ENCODE data around the gene CPNE5. TPM values are rescaled to one million over a fixed set of nuclear protein-coding genes. Genes with fewer than 3 reads are reported as not detected.
A peak's percentile ranks its signal among the peaks of the same experiment; 100 is the strongest.

The CPNE5 gene
- polyA plus RNA-seq, 1 of the 3 experiments (the other 2 are of a cell fraction), result 0.30 TPM

- TF ChIP-seq REST (IDR thresholded peaks at IDR 0.05; ENCODE audit: low read depth, low read length), result no peak
- peak; percentile 45 for TF ChIP-seq TCF12 (IDR thresholded peaks at IDR 0.05)
- TF ChIP-seq, protein P1, sequence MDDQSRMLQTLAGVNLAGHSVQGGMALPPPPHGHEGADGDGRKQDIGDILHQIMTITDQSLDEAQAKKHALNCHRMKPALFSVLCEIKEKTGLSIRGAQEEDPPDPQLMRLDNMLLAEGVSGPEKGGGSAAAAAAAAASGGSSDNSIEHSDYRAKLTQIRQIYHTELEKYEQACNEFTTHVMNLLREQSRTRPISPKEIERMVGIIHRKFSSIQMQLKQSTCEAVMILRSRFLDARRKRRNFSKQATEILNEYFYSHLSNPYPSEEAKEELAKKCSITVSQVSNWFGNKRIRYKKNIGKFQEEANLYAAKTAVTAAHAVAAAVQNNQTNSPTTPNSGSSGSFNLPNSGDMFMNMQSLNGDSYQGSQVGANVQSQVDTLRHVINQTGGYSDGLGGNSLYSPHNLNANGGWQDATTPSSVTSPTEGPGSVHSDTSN (IDR thresholded peaks at IDR 0.05), result peak; percentile 71
- TF ChIP-seq GABPA (IDR thresholded peaks at IDR 0.05; ENCODE audit: low read depth), result no peak
- TF ChIP-seq IRF3 (IDR thresholded peaks at IDR 0.05; ENCODE audit: low read depth, low read length), result no peak
- TF ChIP-seq FOXJ3 (CRISPR knock-in tag; IDR thresholded peaks at IDR 0.05), result no peak
- TF ChIP-seq CHD2 (IDR thresholded peaks at IDR 0.05; ENCODE audit: low read length, partially characterized antibody), result no peak
These were observed 19.2 kb upstream of the CPNE5 start (continued) for GRCh38 chr6:36858407-36858981.

DNA sequence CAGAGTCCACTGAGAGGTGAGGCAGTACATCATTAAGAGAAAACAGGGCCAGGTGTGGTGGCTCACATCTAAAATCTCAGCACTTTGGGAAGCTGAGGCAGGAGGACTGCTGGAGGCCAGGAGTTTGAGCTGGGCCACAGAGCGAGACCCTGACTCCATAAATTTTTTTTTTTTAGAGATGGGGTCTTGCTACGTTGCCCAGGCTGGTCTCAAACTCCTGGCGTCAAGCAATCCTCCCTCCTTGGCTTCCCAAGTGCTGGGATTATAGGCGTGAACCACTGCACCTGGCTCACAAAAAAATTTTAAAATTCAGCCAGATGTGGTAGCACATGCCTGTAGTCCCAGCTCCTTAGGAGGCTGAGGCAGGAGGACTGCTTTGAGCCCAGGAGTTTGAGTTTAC is 18.1 kb upstream of the CPNE5 start:
- H3K4me3 ChIP-seq (ENCODE audit: low read depth in 2 of 2, low read length in 1 of 2), result no peak overlapping the region
- peaks cover 20 to 41% of the 10 kb centered on the region in 2 experiments for H3K36me3 ChIP-seq (replicated peaks in 1 of 2; ENCODE audit: control insufficient read depth in 1 of 2, insufficient read depth in 2 of 2, low read length in 1 of 2)
- H3F3A ChIP-seq (replicated peaks; ENCODE audit: insufficient read depth), result no peaks in the 10 kb centered on the region
- no peaks in the 10 kb centered on the region for H3K9me3 ChIP-seq
- POLR2A ChIA-PET, result no interaction called here
- H3K9ac ChIP-seq, result no peak overlapping the region
- H4K20me1 ChIP-seq (ENCODE audit: insufficient read depth), result no peaks in the 10 kb centered on the region
- H3K4me1 ChIP-seq (ENCODE audit: control insufficient read depth in 1 of 2, insufficient read depth in 2 of 2, low read depth in 1 of 2, low read length in 1 of 2), result peaks cover 9 to 10% of the 10 kb centered on the region in 2 experiments; a peak in 2 of 4 replicates
- WGBS (ENCODE audit: low lambda C conversion rate), result 98% methylated on average over 4 of the region's 4 CpGs
- H3K27ac ChIP-seq (ENCODE audit: low read depth in 2 of 2, low read length in 1 of 2), result no peak overlapping the region
- peaks cover 12% of the 10 kb centered on the region; the same call in 1 of the 2 replicates for H3K79me2 ChIP-seq (ENCODE audit: insufficient read depth)
- CTCF ChIA-PET, result interaction anchor here (0.8 to 2.9 kb wide), 6 partner anchors 9 to 172 kb away, joined by 3 to 21 read pairs (median 5); no protein-coding TSS in a partner anchor
- no peak overlapping the region for H3K4me2 ChIP-seq
- no peak for DNase-seq
- H2AFZ ChIP-seq (ENCODE audit: low read depth), result no peak overlapping the region
- H3K27me3 ChIP-seq (ENCODE audit: insufficient read depth), result no peaks in the 10 kb centered on the region
- TF ChIP-seq ELF1 (IDR thresholded peaks at IDR 0.05) (no peak), RXRA (IDR thresholded peaks at IDR 0.05; ENCODE audit: borderline replicate concordance, low read depth) (no peak), MAX (IDR thresholded peaks at IDR 0.05; ENCODE audit: low read depth) (no peak), MEF2A (IDR thresholded peaks at IDR 0.05; ENCODE audit: borderline replicate concordance, low read depth) (no peak), FOSL2 (IDR thresholded peaks at IDR 0.05; ENCODE audit: borderline replicate concordance, low read depth) (no peak), MXI1 (IDR thresholded peaks at IDR 0.05; ENCODE audit: low read depth, low read length) (no peak), GATA2 (CRISPR knock-in tag; IDR thresholded peaks at IDR 0.05) (no peak), REST (IDR thresholded peaks at IDR 0.05; ENCODE audit: low read depth, low read length) (no peak), FOXJ3 (CRISPR knock-in tag; IDR thresholded peaks at IDR 0.05) (no peak), EP300 (IDR thresholded peaks at IDR 0.05; ENCODE audit: borderline replicate concordance in 1 of 2, low read depth in 1 of 2, low read length in 1 of 2) (no peak), IRF3 (IDR thresholded peaks at IDR 0.05; ENCODE audit: low read depth, low read length) (no peak), FOXM1 (IDR thresholded peaks at IDR 0.05; ENCODE audit: low read depth) (no peak)
- TF ChIP-seq, protein P2, sequence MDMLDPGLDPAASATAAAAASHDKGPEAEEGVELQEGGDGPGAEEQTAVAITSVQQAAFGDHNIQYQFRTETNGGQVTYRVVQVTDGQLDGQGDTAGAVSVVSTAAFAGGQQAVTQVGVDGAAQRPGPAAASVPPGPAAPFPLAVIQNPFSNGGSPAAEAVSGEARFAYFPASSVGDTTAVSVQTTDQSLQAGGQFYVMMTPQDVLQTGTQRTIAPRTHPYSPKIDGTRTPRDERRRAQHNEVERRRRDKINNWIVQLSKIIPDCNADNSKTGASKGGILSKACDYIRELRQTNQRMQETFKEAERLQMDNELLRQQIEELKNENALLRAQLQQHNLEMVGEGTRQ (IDR thresholded peaks at IDR 0.05; ENCODE audit: borderline replicate concordance, low read depth, low read length), result no peak
- H3K9me2 ChIP-seq, result no peaks in the 10 kb centered on the region
